Left lung (tissue), 10 donors: ENCODE measurements around the gene KRTAP5-6. TPM values are rescaled to one million over a fixed set of nuclear protein-coding genes. Genes with fewer than 3 reads are reported as not detected.

ENCODE experiments used
- ATAC-seq: fragments of 200-7000 bp; cut with Tn5 transposase; one replicate; pipeline ENCODE4 v1.9.1; 2020; ENCODE audit warnings: moderate library complexity
- DNase-seq, 4 donors: peaks; one replicate each; pipeline ENCODE4 v3.0.0-alpha.2; 2013 to 2020
- H3K27ac ChIP-seq, 2 donors: fragments of 200-600 bp; sonication (generic) in 1 of 2; one replicate each; pipeline versions ENCODE4 v1.5.0 to v1.8.0; 2020 to 2021
- H3K27me3 ChIP-seq, 2 donors: fragments of 200-600 bp; sonication (generic) in 1 of 2; one replicate each; pipeline versions ENCODE4 v1.5.0 to v1.8.0; 2020 to 2021
- H3K36me3 ChIP-seq, 2 donors: fragments of 200-600 bp; sonication (generic) in 1 of 2; one replicate each; pipeline versions ENCODE4 v1.5.0 to v1.8.0; 2020 to 2021
- H3K4me1 ChIP-seq, 2 donors: fragments of 200-600 bp; one replicate each; pipeline ENCODE4 v1.8.0; 2021
- H3K4me3 ChIP-seq, 2 donors: fragments of 200-600 bp; sonication (generic) in 1 of 2; one replicate each; pipeline versions ENCODE4 v1.5.0 to v1.8.0; 2020 to 2021; ENCODE audit warnings: mild to moderate bottlenecking in 1 of 2
- H3K9me3 ChIP-seq, 2 donors: fragments of 200-600 bp; sonication (generic) in 1 of 2; one replicate each; pipeline versions ENCODE4 v1.5.0 to v1.8.0; 2020 to 2021
- intact Hi-C, 2 donors: fragments of 100-400 bp; cut with DNase I; formaldehyde crosslinking; loops; one replicate each; pipeline versions ENCODE4 v1.11.2 to v1.14.2; 2022
- polyA plus RNA-seq, 6 donors: library from polyadenylated mRNA; unstranded; fragments of 120-200 nt; gene quantifications; one replicate each; pipeline ENCODE4 v1.2.1, GENCODE V29; 2013; ENCODE audit not compliant: insufficient read length in 6 of 6
- total RNA-seq, 2 donors: library from RNA; stranded (reverse); fragmentation: NEBNext Ultra II Directional; extraction: Animal tissue kit (Norgen Biotek cat#: 25700); gene quantifications; one replicate each; pipeline ENCODE4 v1.2.1, GENCODE V29; 2021
- TF ChIP-seq, protein P1 (sequence below), 2 donors: fragments of 200-600 bp; sonication (generic) in 1 of 2; IDR thresholded peaks; one replicate each; pipeline versions ENCODE4 v1.5.0 to v1.8.0; 2021; ENCODE audit warnings: antibody characterized with exemption in 2 of 2
- donor health status: DM: no; HTN: yes; CAD: no.
- donor health status: DM: no; HTN: no; CAD: no.

KRTAP5-6 gene
- total and polyA plus RNA-seq, 8 donors = not detected

DNA sequence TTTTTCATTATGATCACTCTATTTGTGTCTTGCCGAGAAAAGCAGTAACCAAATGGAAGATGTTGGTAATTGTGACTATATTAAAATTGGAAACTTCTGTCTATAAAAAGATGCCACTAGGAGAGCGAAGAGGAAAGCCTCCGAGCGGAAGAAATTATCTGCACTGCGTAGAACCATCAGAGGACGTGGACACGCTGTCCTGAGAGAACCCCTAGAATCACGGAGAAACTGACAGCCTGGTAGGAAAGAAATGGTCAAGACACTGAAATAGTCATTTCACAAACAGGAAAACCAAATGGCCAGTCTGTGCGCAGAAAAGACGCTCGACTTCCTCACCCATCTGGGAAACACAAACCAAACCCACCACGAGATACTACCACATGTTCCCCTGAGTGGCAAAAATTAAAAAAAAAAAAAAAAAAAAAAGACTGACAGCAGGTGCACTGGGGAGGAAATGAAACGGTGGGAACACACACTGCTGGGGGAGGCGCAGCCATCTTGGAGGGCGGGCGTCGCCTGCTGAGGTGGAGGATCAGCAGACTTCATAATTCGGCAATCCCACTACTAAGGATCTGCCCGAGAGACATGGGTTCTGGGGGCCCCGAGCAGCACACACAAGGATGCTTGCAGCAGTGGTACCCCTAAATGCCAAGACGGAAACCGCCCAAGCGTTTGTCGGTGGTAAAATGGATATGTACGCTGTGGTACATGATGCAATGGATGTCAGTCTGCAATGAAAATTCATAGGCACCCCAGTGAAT is 32.1 kb downstream of the KRTAP5-6 start:
- DNase-seq (peak in 1 of 4 donors; percentile 65), ATAC-seq (no peak)
- H3K4me1 ChIP-seq = no peaks in the 10 kb centered on the region
- intact Hi-C loops = no loop called here
- H3K4me3 ChIP-seq = no peak overlapping the region
- TF ChIP-seq, protein P1, sequence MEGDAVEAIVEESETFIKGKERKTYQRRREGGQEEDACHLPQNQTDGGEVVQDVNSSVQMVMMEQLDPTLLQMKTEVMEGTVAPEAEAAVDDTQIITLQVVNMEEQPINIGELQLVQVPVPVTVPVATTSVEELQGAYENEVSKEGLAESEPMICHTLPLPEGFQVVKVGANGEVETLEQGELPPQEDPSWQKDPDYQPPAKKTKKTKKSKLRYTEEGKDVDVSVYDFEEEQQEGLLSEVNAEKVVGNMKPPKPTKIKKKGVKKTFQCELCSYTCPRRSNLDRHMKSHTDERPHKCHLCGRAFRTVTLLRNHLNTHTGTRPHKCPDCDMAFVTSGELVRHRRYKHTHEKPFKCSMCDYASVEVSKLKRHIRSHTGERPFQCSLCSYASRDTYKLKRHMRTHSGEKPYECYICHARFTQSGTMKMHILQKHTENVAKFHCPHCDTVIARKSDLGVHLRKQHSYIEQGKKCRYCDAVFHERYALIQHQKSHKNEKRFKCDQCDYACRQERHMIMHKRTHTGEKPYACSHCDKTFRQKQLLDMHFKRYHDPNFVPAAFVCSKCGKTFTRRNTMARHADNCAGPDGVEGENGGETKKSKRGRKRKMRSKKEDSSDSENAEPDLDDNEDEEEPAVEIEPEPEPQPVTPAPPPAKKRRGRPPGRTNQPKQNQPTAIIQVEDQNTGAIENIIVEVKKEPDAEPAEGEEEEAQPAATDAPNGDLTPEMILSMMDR (IDR thresholded peaks at IDR 0.05) = no peak
- no peak overlapping the region for H3K27ac ChIP-seq
- H3K9me3 ChIP-seq = no peaks in the 10 kb centered on the region
- H3K36me3 ChIP-seq = no peaks in the 10 kb centered on the region
- H3K27me3 ChIP-seq = peaks cover 16 to 83% of the 10 kb centered on the region in 2 donors

DNA sequence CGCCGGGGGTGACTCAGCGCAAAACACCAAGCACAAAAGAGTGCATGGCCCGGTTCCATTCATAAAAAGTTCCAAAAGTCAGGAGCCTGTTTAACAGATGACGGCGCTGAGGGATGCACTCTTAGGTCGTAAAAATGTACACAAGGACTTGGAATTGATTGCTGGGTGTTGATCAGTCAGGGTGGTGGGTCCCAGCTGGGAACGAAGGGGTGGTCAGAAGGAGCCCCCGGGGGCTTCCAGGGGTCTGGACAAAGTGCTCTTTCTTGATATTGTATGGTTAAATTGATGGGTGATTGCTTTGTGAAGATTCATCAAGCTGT is 32.7 kb downstream of the KRTAP5-6 start:
- intact Hi-C loops = no loop called here
- DNase-seq (no peak), ATAC-seq (no peak)
- TF ChIP-seq, protein P1 (IDR thresholded peaks at IDR 0.05) = no peak
- Histone ChIP-seq H3K9me3 (no peaks in the 10 kb centered on the region), H3K27me3 (peaks cover 16 to 84% of the 10 kb centered on the region in 2 donors), H3K36me3 (no peaks in the 10 kb centered on the region), H3K27ac (no peak overlapping the region), H3K4me1 (no peaks in the 10 kb centered on the region), H3K4me3 (no peak overlapping the region)

DNA sequence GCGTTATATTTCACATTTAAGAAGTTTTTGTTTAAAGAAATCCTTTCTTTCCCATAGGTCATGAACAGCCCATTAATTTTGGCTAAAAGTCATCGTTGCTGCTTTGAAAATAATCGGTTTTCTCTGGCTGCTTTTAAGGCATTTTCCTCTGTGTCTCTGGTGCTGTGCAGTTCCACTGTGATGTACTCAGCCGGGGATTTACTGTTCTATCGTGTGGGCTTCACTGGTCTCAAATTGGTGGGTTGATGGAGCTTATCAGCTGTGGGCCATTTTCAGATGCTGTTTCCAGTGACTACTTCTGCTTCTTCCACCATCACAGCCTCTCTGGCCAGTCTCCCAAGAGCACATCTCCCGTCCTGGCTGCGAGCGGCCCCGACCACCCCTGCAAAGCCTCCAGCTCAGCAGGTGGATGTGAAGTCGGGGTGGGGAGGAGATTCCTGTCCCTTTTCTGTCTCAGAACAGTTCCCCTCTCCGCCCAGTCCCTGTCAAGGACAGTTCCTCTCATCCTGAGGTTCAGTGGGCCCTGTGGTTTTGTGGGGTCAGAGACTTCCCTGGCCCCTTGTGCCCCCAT is 33.1 kb downstream of the KRTAP5-6 start:
- Histone ChIP-seq H3K4me3 (no peak overlapping the region), H3K36me3 (no peaks in the 10 kb centered on the region), H3K27ac (no peak overlapping the region), H3K9me3 (no peaks in the 10 kb centered on the region), H3K27me3 (peaks cover 16 to 84% of the 10 kb centered on the region in 2 donors), H3K4me1 (no peaks in the 10 kb centered on the region)
- DNase-seq (peak in 1 of 4 donors; percentile 42), ATAC-seq (no peak)
- TF ChIP-seq, protein P1 (IDR thresholded peaks at IDR 0.05) = no peak
- intact Hi-C loops = no loop called here

DNA sequence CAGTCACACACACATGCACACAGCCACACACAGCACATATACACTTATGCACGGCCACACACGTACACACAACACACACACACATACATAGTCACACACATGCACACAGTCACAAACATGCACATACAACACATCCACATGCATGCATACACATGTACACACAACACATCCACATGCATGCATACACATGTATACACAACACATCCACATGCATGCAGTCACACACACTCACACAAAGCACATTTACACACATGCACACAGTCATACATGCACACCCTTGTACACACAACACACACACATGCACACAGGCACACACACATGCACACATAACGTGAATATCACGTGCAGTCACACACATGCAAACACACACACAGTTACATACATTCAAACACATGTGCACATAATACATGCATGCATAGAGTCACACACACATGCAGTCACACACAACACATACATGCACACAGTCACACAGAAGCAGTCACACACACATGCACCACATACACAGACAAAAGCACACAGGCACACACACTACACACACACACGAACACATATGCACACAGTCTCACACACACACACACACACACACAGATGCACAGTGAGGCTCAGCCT is 34.6 kb downstream of the KRTAP5-6 start:
- H3K9me3 ChIP-seq = peaks cover 0 to 3% of the 10 kb centered on the region in 2 donors
- intact Hi-C loops = no loop called here
- DNase-seq (no peak), ATAC-seq (no peak)
- peaks cover 16 to 90% of the 10 kb centered on the region in 2 donors for H3K27me3 ChIP-seq
- no peak overlapping the region for H3K4me3 ChIP-seq
- no peaks in the 10 kb centered on the region for H3K36me3 ChIP-seq
- no peak overlapping the region for H3K27ac ChIP-seq
- H3K4me1 ChIP-seq = no peaks in the 10 kb centered on the region
- TF ChIP-seq, protein P1 (IDR thresholded peaks at IDR 0.05) = no peak

DNA sequence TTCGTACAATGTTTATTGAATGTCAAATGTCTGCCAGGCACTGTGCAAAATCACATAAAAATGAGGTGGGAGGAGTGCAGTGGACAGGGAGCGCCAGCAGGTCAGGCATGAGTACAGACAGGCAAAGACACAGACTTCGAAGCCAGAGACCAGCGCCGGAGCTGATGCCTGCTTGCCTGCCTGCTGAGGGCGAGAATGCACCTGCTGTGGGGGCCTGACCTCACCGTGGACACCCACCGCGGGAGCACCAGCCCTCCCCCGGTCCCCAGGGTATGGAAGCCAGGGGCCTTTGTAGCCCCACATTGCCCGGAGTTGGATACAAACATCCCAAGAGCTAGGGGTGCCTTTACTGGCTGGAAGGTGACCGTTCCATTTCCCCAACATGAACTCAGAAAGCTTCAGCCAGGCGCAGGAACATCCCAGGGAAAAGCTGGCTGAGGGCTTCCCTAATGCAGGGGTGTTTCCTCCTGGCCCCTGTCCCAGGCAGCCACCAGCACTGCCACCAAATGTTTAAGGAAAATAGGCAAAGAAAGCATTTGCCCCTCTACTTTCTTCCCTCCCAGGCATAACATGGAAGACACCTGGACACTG is 35.5 kb downstream of the KRTAP5-6 start:
- TF ChIP-seq, protein P1 (IDR thresholded peaks at IDR 0.05) = no peak
- ATAC-seq (no peak), DNase-seq (peak in 1 of 4 donors; percentile 69)
- Histone ChIP-seq H3K36me3 (no peaks in the 10 kb centered on the region), H3K4me3 (no peak overlapping the region), H3K4me1 (no peaks in the 10 kb centered on the region), H3K27me3 (peaks cover 16 to 94% of the 10 kb centered on the region in 2 donors), H3K9me3 (peaks cover 0 to 13% of the 10 kb centered on the region in 2 donors), H3K27ac (no peak overlapping the region)
- intact Hi-C loops = no loop called here
